COLO668 (cell line): Measurements from ENCODE around the gene PLEK2.
A peak's percentile ranks its signal among the peaks of the same experiment; 100 is the strongest.
"Not testable (repeated sequence)": the region's sequence is repeated elsewhere in the genome, so short reads cannot be mapped to it uniquely, and the experiment has no call there.

Experiments used
- DNase-seq: peaks from one replicate; lab custom pipeline; 2025; ENCODE audit not compliant: unreplicated experiment; lab: John Stamatoyannopoulos, UW

The PLEK2 gene

DNA sequence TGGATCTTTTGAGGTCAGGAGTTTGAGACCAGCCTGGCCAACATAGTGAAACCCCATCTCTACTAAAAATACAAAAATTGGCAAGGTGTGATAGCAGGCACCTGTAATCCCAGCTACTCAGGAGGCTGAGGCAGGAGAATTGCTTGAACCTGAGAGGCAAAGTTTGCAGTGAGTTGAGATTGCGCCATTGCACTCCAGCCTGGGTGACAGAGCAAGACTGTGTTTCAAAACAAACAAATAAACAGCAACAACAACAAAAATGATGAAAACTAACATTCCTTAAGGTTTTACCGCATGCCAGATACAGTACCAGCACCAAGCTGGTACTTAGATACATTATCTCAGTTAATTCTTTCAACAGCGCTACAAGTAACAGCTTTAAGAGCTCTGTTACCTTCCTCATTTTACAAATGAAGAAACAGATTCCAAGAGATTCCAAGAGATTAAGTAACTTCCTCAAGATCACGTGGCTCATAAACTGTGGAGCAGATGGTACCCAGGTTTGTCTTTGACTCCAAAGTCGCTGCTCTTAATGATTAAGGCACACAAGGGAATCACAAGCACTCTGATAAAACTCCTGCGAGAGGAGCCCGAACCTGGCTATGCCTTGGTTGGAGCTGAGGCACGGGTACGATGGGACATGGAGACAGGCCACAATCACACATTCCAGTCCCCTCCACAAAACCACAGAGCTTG, 17.7 kb upstream of the PLEK2 start:
- DNase-seq, result no peak

DNA sequence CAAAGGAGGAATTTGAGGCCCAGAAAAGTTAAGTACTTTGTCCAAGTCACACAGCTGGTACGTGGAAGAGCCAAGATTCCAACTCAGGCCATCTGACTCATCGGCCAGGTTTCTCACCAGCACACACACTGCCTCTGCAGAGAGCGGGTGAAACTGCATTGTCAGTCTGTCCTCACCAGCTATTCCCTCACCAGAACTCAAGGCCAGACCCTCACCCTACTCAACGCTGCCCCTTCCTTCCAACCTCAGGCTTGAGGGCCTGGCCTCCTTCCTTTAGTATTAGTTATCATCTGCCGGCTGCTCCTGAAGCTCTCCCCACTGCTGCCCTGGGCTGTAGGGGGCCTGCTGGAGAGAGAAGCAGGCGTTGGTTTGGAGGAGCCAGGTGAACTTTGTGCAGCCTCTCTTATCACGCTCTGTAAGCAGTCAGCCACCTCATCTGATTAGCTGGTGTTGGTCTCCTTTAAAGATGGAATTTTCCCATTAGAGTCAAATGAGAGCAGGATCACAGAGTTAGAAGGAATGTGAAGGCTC, 16.6 kb upstream of the PLEK2 start:
- no peak for DNase-seq

DNA sequence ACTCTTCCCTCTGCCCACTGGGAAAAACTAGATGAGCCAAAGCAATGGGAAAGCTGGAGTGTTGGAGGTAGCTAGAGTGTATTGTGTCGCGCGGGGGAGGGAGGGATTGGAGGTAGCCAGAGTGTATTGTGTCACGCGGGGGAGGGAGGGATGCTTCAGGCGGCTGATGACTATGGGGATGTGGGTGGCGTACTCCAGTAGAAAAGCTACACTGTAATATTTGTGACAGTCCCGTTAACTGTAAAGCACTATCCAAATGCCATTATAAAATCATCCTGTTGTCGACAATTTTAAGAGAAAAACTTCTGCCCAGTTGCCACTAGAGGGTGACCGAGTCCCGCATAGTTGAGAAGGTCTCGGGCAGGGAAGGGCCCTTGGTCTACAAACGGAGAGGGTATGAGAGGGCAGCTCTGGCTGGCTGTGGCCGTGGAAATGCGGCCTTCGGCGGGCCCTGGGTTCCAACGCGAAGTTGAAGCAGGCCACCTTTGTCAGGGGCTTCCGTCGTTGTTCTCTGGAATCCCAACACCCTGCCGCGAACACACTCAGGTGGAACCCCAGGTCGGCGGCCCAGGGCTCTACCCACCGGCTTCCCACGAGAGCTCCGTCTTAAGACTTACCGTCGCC, 15.1 kb upstream of the PLEK2 start:
- peak; percentile 87 for DNase-seq

DNA sequence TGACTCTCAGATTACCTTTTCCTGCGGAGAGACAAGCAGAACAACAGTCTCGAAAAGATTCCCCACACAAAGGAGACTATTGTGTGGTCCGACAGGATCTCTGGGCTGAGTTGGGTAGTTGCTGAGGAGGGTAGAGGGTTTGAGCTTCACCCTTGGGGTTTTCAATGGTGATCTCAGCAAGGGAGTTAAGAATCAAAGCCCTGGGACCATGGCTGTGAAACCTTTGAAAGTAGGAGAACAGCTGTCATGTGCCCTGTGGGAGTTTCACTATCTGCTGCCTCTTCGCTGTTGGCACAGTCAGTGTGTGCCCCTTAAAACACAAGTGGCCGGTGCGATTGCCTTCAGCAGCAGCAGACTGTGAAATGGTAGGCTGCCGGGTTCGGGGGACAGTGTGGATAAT, 14.2 kb upstream of the PLEK2 start:
- no peak for DNase-seq

- no peak for DNase-seq
Observed at GRCh38 chr14:67425608-67426007, 13.6 kb upstream of the PLEK2 start.

- DNase-seq, result no peak
Observed at GRCh38 chr14:67424539-67424938, 12.6 kb upstream of the PLEK2 start.

GRCh38 chr14:67423424-67423823, 11.5 kb upstream of the PLEK2 start:
- no peak for DNase-seq

GRCh38 chr14:67421356-67422224, 9.6 kb upstream of the PLEK2 start:
- no peak for DNase-seq

DNA sequence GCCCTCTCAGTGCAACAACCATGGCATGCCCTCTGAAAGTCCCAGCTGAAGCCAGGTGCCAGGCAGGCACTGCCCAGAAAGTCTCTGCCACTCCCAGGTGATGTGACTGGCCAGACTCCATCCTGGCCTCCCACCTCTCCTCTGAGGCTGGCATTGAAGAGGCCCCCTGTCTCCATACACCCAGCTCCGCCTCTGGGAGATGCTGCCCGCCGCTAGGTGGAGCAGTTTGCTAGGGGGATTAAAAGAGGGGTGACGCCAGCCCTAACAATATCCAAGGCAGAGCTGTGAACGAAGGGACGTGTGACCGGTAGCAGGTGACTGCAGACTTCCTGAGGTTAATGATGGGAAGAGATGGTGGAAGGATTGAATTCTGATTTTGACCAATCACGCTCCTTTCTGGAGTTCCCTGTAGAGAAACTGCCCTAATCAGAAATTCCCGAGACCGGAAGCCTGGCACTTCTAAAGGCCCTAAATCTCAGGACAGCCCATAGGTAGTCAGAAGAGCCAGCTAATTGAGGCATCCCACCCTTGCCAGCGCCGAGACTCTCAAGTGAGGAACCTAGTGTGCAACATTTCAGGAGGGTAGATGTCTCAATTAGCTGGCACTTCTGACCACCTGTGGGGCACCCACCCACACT, 8.3 kb upstream of the PLEK2 start:
- DNase-seq, result peak; percentile 76

DNA sequence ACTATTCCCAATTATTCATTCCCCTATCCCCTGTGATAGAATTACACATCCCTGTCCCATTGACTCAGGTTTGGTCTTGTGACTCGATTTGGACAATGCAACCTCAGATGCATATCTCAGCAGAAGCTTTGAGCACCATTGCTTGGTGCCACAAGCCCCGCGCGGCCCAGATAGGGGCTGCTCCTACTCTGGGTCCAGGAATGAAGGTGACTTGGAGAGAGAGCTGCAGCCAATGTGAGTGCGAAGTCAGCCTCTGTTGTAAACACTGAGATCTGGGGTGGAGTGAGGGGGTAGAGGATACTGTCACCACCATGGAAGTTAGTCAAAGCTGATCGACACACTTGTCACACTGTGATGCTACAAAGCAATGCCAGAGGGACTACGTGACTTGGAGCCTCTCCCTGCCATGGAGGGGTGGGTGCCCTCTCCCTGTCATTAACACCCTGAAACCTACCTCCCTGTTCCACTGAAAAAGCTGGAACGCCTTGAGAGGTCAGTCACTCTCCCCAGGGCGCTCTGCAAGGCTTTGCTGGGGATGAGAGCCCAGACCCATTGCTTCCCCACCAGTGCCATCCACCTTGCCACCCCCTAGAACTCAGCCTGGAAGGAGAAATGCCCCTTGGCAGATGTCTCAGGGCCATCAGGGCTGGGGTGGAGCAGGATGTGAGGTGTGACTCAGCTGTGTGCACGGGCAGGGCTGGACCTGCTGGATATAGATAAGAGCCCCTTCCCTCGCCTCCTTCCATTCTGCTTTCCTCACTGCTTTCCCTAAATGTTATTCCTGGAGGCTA, 6.6 kb upstream of the PLEK2 start:
- DNase-seq, result no peak

- no peak for DNase-seq
Observed at GRCh38 chr14:67417633-67418032, 5.7 kb upstream of the PLEK2 start.

DNA sequence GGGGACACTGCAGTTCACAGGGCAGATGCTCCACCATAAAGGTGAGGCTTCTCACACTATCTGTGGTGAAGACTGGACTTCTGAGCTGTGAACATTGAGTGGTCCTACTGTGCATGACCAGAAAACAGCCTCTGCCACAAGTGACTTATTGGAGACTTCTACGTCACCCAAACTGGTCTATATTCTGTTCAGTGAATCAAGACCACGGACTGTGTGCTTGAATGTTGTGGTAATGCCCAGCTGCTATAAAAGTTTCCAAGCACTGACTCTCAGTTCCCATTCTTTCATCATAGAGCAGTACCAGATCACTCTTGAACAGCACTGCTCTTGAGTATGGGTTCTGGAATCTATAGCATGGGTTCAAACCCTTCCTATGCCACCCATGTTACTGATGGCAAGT, 4.8 kb upstream of the PLEK2 start:
- no peak for DNase-seq

GRCh38 chr14:67416085-67416484, 4.1 kb upstream of the PLEK2 start:
- no peak for DNase-seq

- DNase-seq, result not testable (repeated sequence)
Observed at GRCh38 chr14:67415610-67416009, 3.6 kb upstream of the PLEK2 start.

DNA sequence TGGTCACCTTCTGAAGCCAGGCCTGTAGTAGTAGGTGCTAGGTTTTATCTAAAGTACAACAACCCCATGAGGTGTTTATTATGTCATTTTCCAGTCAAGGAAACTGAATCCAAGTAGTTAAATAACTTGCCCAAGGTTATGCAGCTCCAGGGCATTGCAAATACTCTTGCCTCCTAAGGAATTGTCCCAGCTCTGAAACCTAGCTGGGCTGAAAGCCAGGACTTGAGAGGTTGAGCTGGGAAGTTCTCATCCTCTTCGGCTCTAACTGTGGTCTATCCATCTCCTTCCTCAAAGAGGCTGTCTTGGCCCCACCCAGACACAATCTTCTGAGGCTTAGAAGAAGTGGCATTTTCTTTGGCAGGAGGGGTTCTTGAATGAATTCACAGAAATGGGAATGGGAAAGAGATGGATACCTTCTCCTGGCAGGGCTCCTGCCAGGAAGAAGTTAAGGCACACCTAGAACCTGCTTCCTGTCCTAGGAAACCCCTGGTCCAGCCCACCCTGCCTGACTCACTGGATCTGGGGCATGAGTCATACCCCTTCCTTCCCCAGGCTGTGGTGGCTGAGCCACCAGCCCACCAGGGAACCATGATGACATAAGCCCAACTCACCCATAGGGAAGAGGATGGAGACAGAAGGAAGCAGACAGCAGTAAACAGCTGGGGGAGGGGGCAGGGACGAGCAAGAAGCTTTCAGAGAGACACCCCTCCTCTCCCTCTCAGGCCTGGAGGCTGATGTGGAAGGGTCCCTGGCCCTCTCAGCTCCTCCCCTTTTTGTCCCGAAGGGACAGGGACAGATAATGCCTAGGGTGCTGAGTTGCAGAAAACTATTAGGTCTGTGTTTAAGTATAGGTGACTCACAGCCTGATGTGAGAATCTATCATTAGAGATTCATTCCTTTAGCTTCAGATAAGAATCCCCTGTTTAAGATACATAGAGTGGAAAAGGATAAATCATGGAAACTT, 2.1 kb upstream of the PLEK2 start:
- peak; percentile 27 for DNase-seq

DNA sequence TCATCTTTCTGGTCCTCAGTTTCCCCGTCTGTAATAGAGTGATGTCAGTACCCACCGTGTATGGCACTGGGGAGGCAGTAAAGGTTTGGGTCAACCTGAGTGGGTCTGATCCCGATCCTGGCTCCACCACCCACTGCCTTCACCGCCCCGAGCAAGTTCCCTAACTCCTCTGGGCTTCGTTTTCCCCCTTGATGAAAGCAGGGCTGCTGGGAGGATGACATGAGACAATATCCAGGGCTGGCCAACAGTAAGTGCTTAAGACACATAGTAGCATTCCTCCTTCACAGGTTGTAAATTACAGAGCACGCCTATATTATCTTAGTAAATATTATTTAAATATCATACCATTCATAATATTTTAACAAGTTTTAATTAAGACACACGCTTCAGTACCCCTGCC, 595 bp downstream of the PLEK2 start:
- DNase-seq, result no peak

DNA sequence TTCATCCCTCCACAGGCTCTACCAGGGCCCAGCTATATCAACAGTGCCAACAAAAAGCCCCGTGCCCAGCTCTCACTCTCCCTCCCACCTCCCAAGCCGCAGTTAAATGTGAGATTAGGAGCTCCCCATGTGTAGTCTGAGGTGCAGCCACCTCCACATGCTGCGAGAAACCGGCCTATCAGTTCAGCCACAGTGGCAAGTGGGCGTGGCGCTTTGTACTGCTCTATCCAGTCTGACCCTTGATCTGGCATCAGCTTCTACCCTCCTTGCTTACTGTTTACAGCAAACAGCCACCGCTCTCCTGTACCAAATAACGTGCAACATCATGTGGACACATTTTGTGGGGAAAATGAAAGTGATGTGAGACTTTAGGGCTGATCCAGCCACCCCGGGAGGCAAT, 1.7 kb downstream of the PLEK2 start:
- DNase-seq, result peak; percentile 24

GRCh38 chr14:67409461-67409860, 2.5 kb downstream of the PLEK2 start:
- no peak for DNase-seq

GRCh38 chr14:67408122-67408801, 3.7 kb downstream of the PLEK2 start:
- not testable (repeated sequence) for DNase-seq
